ENCODE results near the gene NANOS2. TPM values are rescaled to one million over a fixed set of nuclear protein-coding genes. Genes with fewer than 3 reads are reported as not detected.

The NANOS2 gene
- total and polyA plus RNA-seq, 12 donors = not detected

DNA sequence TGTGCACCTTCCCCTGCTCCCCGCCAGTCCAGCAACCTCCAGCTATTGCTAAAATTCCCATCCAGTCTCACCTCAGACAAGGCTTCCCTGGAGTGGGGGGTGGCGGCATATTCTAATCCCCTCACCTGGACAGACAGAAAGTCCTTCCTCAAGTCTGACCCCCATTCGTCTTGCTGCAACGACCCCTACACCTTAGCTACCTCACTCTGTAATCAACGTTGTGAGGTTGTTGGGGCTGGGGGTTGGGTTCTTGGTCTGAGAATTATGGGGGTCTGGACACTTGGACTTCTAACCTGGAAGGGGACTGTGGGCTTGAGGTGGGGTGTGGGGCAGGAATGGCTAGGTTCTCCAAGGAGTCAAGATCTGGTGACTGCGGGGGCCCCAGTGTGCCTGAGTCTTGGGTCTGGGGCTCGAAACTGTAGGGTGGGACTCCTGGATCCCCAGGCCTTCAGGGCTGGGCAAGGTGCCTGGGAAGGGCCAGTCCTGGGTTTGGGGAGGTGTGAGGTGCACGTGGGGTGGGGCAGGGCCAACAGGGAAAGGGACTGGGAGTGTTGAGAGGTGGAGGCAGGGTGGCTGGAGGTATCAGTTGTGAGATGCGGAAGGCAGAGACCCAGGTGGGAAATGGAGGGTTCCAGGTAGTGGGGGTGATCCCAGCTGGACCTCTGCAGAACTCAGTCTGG lies 49.2 kb downstream of the NANOS2 start:
- Histone ChIP-seq H3K36me3 (peaks cover 0 to 15% (median 0%) of the 10 kb centered on the region in 9 donors), H3K9me3 (no peaks in the 10 kb centered on the region), H3K27me3 (peaks cover 0 to 31% (median 23%) of the 10 kb centered on the region in 7 donors), H3K4me3 (no peak overlapping the region), H3K4me1 (peaks cover 0 to 33% (median 25%) of the 10 kb centered on the region in 9 donors), H3K27ac (no peak overlapping the region)
- intact Hi-C loops (cut with DNase I) = loop anchor here in 1 of 10 donors (2.0 kb wide), 1 partner anchor 17 kb away; no protein-coding TSS in a partner anchor
- no peak for ATAC-seq
- 61 to 65% methylated on average over 9 of the region's 9 CpGs for WGBS, 2 donors
- TF ChIP-seq, protein P1, sequence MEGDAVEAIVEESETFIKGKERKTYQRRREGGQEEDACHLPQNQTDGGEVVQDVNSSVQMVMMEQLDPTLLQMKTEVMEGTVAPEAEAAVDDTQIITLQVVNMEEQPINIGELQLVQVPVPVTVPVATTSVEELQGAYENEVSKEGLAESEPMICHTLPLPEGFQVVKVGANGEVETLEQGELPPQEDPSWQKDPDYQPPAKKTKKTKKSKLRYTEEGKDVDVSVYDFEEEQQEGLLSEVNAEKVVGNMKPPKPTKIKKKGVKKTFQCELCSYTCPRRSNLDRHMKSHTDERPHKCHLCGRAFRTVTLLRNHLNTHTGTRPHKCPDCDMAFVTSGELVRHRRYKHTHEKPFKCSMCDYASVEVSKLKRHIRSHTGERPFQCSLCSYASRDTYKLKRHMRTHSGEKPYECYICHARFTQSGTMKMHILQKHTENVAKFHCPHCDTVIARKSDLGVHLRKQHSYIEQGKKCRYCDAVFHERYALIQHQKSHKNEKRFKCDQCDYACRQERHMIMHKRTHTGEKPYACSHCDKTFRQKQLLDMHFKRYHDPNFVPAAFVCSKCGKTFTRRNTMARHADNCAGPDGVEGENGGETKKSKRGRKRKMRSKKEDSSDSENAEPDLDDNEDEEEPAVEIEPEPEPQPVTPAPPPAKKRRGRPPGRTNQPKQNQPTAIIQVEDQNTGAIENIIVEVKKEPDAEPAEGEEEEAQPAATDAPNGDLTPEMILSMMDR (IDR thresholded peaks at IDR 0.05) = no peak
- DNase-seq = no peak

DNA sequence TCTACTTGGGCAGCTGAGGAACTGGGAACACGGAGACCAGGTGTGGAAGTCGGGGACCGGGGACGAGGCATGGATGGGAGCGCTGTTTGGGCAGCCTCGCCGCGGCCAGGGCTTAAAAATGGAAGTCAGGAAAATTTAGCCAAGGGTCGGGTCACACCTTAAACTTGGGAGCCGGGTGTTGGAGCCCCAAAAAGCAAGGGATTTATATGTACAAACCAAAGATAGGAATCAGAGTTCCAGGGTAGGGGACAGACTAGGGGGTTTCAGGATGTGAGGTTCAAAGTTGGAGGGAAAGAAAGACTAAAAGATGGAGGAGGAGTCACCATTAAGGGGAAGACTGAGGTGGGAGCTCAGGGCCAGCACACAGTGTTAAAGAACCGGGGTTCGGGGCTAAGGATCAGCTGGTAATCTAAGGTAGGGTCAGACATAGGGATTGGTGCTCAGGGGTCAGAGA lies 49.9 kb downstream of the NANOS2 start:
- intact Hi-C loops (cut with DNase I) = loop anchor here in 1 of 10 donors (2.0 to 5.0 kb wide), 2 partner anchors 18 to 133 kb away; partner anchors contain the start of gene CCDC61
- Histone ChIP-seq H3K4me3 (peak overlapping the region in 2 of 10 donors; percentile 84 to 89), H3K9me3 (no peaks in the 10 kb centered on the region), H3K27me3 (peaks cover 0 to 31% (median 23%) of the 10 kb centered on the region in 7 donors), H3K36me3 (peaks cover 0 to 22% (median 0%) of the 10 kb centered on the region in 9 donors), H3K4me1 (peaks cover 0 to 33% (median 25%) of the 10 kb centered on the region in 9 donors), H3K27ac (no peak overlapping the region)
- no peak for DNase-seq
- no peak for ATAC-seq
- TF ChIP-seq, protein P1 (IDR thresholded peaks at IDR 0.05) = no peak
- 12 to 14% methylated on average over 12 of the region's 12 CpGs for WGBS, 2 donors

DNA sequence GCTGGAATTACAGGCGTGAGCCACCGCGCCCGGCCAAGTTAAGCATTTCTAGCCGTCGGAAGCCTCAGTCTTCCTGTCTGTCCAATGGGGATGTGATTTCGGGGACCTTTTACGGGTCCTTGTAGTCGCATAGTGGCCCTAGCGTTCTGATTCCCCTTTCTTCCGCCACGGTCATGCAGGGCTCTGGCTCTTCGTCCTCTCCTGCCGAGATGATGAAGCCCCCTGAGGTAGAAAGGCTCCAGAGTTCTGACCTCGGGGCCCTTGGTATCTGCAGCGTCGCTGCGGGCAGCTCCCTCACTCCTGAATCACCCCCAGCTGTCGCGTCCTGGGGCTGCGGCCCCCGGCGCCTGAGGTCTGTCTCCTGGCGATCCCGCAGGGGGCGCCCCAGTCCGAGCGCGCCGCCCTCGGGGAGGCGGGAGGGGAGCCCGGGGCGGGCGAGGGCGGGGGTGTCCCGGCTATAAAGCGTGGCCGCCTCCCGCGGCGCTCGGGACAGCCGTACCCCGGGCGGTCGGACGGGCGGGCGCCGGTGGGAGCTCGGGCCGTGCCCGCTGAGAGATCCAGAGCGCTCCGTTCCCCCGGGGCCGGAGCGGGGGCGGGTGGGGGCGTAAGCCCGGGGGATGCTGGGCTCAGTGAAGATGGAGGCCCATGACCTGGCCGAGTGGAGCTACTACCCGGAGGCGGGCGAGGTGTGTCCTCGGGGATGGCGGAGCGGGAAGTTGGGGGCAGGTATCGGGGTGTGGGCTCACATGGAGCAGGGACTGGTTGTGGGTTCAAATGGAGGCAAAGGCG lies 50.5 kb downstream of the NANOS2 start, which contains the start of gene FOXA3:
Gene FOXA3, plus strand, starts transcription at position 487 of the 789 bp plus-strand sequence. Its CDS starts 131 bp downstream, at position 618.
- H3K4me1 ChIP-seq = peaks cover 0 to 33% (median 25%) of the 10 kb centered on the region in 9 donors
- peak within 1 kb of the TSS; percentile 8 to 100 (median 88) for H3K4me3 ChIP-seq
- TF ChIP-seq, protein P1 (IDR thresholded peaks at IDR 0.05) = peak; percentile 34 to 76 (median 65)
- ATAC-seq = peak; percentile 13 to 52 (median 31)
- peaks cover 0 to 29% (median 0%) of the 10 kb centered on the region in 9 donors for H3K36me3 ChIP-seq
- H3K27ac ChIP-seq = peak within 1 kb of the TSS in 1 of 10 donors; percentile 95
- H3K27me3 ChIP-seq = peaks cover 0 to 31% (median 23%) of the 10 kb centered on the region in 7 donors
- intact Hi-C loops (cut with DNase I) = loop anchor here in 2 of 10 donors (1.0 to 5.0 kb wide), 3 partner anchors 19 to 133 kb away; partner anchors contain the start of genes CCDC61 (in 1 of the 2) and IRF2BP1 (in 1 of the 2)
- DNase-seq = peak in 1 of 2 donors; percentile 43
- H3K9me3 ChIP-seq = no peaks in the 10 kb centered on the region
- 2 to 3% methylated on average over 71 of the region's 71 CpGs for WGBS, 2 donors

Data from heart right ventricle (tissue), 16 donors.